Muscle layer of colon (tissue), 2 donors: ENCODE measurements around the gene ASB6.
A peak's percentile ranks its signal among the peaks of the same experiment; 100 is the strongest.

Experiments
- H3K27ac ChIP-seq: one replicate; pipeline ENCODE4 v1.7.0; 2013; ENCODE audit warnings: low read depth, mild to moderate bottlenecking, low read length, moderate library complexity
- H3K27me3 ChIP-seq, 2 donors: one replicate each; pipeline ENCODE4 v1.7.0; 2013; ENCODE audit warnings: low read length in 2 of 2, mild to moderate bottlenecking in 2 of 2; ENCODE audit not compliant: insufficient read depth in 2 of 2, control insufficient read depth in 1 of 2
- H3K36me3 ChIP-seq: one replicate; pipeline ENCODE4 v1.7.0; 2013; ENCODE audit warnings: mild to moderate bottlenecking, low read length; ENCODE audit not compliant: insufficient read depth
- H3K4me1 ChIP-seq: one replicate; pipeline ENCODE4 v1.7.0; 2013; ENCODE audit warnings: mild to moderate bottlenecking, low read length; ENCODE audit not compliant: insufficient read depth
- H3K4me3 ChIP-seq, 2 donors: one replicate each; pipeline ENCODE4 v1.7.0; 2013; ENCODE audit warnings: low read length in 2 of 2, low read depth in 1 of 2, mild to moderate bottlenecking in 1 of 2, moderate library complexity in 1 of 2
- H3K9ac ChIP-seq: one replicate; pipeline ENCODE4 v1.7.0; 2013; ENCODE audit warnings: low read length
- H3K9me3 ChIP-seq: one replicate; pipeline ENCODE4 v1.7.0; 2013; ENCODE audit warnings: mild to moderate bottlenecking, low read length
- donor health status: abdominal sarcoma.
- donor health status: Adenocarcinoma of cecum.

ASB6 gene

DNA sequence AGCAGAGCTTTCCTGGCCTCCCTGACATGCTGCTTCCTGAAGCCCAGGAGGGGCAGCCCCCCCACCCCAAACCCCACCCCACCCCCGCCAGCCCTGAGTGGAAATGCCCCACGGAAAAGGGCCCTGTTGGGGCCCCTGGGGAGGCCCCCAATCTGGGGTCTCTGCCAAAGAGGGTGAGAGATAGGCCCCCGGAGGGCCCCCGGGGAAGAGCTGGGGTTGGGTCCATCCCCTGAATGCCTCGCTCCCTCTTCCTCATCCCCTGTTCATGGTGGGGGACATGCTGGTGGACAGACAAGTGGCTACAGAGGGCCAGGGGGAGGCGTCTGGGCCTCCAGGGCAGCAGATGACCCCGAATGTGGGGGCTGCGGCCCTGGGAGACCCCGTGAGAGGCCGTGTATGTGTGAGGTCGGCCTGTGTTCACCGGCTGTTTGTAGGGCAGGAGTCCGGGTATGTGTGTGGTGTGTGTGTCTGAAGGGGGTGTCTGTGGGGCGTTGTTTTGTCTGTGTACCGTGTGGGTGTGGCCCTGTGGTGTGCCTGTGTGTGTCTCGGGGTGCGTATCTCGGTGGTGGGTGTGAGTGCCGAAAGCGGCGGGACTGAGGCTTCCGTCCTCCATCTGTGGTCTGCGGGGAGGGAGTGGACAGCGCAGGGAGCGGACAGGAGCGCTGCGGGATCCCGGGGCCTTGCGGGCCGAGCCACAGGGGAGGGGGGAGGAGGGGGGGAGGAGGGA, 32.3 kb downstream of the ASB6 start:
- no peaks in the 10 kb centered on the region for H3K36me3 ChIP-seq
- H3K9me3 ChIP-seq, result no peaks in the 10 kb centered on the region
- H3K4me1 ChIP-seq, result peaks cover 32% of the 10 kb centered on the region
- H3K9ac ChIP-seq, result no peak overlapping the region
- peak overlapping the region; percentile 81 for H3K27ac ChIP-seq
- H3K27me3 ChIP-seq, result no peaks in the 10 kb centered on the region
- H3K4me3 ChIP-seq, result peak overlapping the region in 1 of 2 donors; percentile 43

DNA sequence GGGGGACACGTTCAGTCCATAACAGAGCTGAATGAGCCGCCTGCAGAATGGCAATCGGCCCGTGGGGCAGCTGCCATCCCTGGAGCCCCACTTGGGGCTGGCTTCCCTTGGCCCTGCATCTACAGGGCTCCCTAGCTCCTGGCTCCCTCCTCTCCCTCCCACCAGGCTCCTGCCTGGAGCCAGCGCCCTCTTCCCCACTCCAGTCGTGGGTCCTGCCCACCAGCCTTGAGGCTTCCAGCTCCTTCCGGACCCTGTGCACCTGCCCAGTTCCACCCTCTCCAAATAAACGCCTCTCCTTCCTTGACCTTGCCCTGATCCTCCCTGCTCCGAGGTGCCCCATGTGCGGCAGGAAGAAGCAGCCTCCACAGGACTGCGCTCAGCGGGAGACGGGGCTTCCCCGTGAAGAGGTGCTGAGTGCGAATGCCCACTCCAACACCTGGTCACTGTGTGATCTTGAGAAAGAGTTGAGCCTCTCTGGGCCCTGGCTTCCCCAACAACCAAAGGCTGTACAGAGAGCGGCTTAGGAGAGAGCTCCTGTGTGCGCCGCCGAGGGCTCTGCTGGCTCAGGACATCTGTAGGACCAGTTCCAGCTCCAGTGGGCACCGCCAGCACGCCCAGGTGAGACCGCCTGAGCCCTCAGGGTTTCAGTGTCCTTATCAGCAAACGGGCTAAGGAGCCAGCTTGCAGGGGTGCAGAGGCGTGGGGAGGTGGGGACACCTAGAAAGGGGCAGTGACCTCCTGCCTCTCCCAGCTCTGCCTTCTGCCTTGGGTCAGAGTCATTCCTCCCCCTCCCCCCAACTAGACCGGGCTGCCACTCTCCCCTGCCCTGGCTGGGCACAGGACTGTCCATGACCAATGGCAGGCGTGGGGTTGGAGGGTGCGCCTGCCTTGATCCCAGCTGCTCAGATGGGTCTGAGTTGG, 33.1 kb downstream of the ASB6 start:
- Histone ChIP-seq H3K36me3 (no peaks in the 10 kb centered on the region), H3K27ac (peak overlapping the region; percentile 3), H3K27me3 (no peaks in the 10 kb centered on the region), H3K9ac (no peak overlapping the region), H3K4me1 (peaks cover 32% of the 10 kb centered on the region), H3K4me3 (no peak overlapping the region), H3K9me3 (no peaks in the 10 kb centered on the region)

- H3K36me3 ChIP-seq, result no peaks in the 10 kb centered on the region
- H3K4me1 ChIP-seq, result peaks cover 32% of the 10 kb centered on the region
- no peak overlapping the region for H3K4me3 ChIP-seq
- H3K9ac ChIP-seq, result no peak overlapping the region
- peak overlapping the region; percentile 75 for H3K27ac ChIP-seq
- no peaks in the 10 kb centered on the region for H3K9me3 ChIP-seq
- H3K27me3 ChIP-seq, result no peaks in the 10 kb centered on the region
These were observed 34.9 kb downstream of the ASB6 start for GRCh38 chr9:129607027-129607387.

GRCh38 chr9:129606161-129607026, 35.6 kb downstream of the ASB6 start:
- H3K27ac ChIP-seq, result no peak overlapping the region
- no peak overlapping the region for H3K4me3 ChIP-seq
- no peak overlapping the region for H3K9ac ChIP-seq
- H3K4me1 ChIP-seq, result peaks cover 30% of the 10 kb centered on the region
- H3K9me3 ChIP-seq, result no peaks in the 10 kb centered on the region
- H3K36me3 ChIP-seq, result no peaks in the 10 kb centered on the region
- H3K27me3 ChIP-seq, result no peaks in the 10 kb centered on the region

- H3K4me1 ChIP-seq, result peaks cover 22% of the 10 kb centered on the region
- no peaks in the 10 kb centered on the region for H3K36me3 ChIP-seq
- H3K4me3 ChIP-seq, result no peak overlapping the region
- H3K9ac ChIP-seq, result no peak overlapping the region
- no peaks in the 10 kb centered on the region for H3K9me3 ChIP-seq
- H3K27me3 ChIP-seq, result no peaks in the 10 kb centered on the region
- H3K27ac ChIP-seq, result no peak overlapping the region
These were observed 37.2 kb downstream of the ASB6 start for GRCh38 chr9:129604766-129605163.

DNA sequence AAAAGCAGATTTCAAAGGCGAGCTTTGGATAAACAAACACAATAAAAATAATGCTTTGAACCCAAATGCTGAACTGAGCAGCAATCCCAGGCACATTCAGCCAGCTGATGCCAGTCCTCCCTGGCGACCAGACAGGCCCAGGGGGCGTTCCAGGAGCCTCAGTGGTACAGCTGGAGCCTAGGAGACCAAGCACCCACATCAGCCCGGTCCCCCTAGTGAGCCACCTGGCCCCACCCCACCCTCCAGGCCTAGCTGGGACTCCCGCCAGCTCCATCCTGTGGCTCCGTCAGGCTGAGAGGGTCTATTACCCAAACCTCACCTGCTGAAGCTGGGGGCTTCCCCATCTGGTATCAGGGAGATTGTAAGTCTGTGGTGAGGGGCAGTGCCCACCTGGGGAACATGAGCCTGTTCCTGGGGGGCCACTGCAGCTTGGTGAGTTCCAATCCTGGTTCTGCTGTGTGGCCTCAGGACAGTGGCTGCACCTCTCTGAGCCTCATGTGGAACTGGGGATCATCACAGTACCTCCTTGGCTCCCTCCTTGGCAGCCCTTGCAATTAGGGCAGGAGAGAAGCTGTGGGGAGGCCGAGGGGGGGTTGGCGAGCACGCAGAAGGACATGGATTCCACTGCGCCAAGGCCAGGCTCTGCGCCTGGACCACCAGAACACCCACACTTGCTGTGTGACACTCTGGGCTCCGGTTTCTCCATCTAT, 37.7 kb downstream of the ASB6 start:
- peaks cover 18% of the 10 kb centered on the region for H3K4me1 ChIP-seq
- no peak overlapping the region for H3K4me3 ChIP-seq
- H3K9ac ChIP-seq, result no peak overlapping the region
- H3K27ac ChIP-seq, result no peak overlapping the region
- H3K27me3 ChIP-seq, result no peaks in the 10 kb centered on the region
- H3K36me3 ChIP-seq, result no peaks in the 10 kb centered on the region
- no peaks in the 10 kb centered on the region for H3K9me3 ChIP-seq

GRCh38 chr9:129602598-129603415, 39.1 kb downstream of the ASB6 start:
- Histone ChIP-seq H3K4me3 (no peak overlapping the region), H3K4me1 (peaks cover 16% of the 10 kb centered on the region), H3K9ac (no peak overlapping the region), H3K27ac (no peak overlapping the region), H3K27me3 (no peaks in the 10 kb centered on the region), H3K9me3 (no peaks in the 10 kb centered on the region), H3K36me3 (no peaks in the 10 kb centered on the region)

DNA sequence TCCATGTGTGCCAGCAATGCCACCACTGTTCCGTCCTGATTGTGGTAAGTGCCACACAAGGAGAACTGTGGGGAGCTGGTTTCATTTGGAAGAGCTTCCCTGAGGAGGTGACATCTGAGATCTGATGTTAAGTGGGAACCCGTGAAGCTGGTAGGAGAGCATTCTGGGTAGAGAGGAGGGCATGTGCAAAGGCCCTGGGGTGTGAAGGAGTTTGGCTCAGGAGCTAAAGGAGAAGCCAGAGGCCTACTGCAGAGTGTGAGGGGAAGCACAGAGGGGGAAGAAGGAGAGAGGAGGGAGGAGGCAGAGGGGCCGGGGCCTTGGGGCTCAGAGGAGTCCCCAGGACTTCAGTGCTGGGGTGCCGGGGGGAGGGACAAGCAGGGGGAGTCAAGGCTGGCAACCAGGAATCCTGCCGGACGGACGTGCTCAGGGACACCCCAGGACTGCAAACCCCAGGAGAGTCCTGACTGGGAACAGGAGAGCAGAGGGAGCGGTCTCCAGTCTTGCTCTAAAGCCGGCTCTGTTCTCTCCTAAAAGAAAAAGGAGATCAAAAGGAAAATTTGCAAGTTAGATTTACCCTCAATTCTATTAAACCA, 40.8 kb downstream of the ASB6 start:
- Histone ChIP-seq H3K27ac (no peak overlapping the region), H3K36me3 (no peaks in the 10 kb centered on the region), H3K9me3 (no peaks in the 10 kb centered on the region), H3K4me1 (peaks cover 17% of the 10 kb centered on the region), H3K4me3 (no peak overlapping the region), H3K9ac (no peak overlapping the region), H3K27me3 (no peaks in the 10 kb centered on the region)

- no peaks in the 10 kb centered on the region for H3K36me3 ChIP-seq
- H3K4me1 ChIP-seq, result peaks cover 20% of the 10 kb centered on the region
- peak overlapping the region; percentile 14 for H3K9ac ChIP-seq
- H3K4me3 ChIP-seq, result peak overlapping the region; percentile 39 to 67
- H3K9me3 ChIP-seq, result no peaks in the 10 kb centered on the region
- H3K27ac ChIP-seq, result no peak overlapping the region
- H3K27me3 ChIP-seq, result no peaks in the 10 kb centered on the region
These were observed 43.8 kb downstream of the ASB6 start for GRCh38 chr9:129598089-129598596.
